ENCODE results near the gene KIAA1328. TPM values are rescaled to one million over a fixed set of nuclear protein-coding genes. Genes with fewer than 3 reads are reported as not detected.

The KIAA1328 gene
- total RNA-seq, 4 donors from 2014 or later = 2.3 to 18.7 (median 5.8) TPM

DNA sequence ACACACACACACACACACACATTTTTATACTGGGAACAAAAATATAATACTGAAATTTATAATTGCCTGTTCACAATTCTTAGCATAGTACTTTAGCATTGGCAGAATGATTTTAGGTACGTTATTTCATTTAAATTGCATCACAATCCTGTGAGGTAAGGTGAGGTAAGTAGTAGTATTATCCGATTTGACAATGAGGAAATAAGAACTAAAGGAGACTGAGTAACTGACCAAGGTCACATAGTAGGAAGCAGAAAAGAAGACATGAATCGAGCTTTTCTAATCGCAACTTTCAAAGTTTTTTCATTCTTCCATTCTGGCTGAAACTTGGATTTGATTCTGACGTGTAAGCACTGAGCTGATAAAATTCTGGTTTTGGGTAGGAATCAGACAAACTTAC lies 351.2 kb downstream of the KIAA1328 start:
- no peak for DNase-seq
- no peaks in the 10 kb centered on the region for H3K4me1 ChIP-seq
- H3K36me3 ChIP-seq = no peaks in the 10 kb centered on the region
- 90 to 92% methylated on average over 5 of the region's 5 CpGs for WGBS, 2 donors
- intact Hi-C loops (cut with DNase I) = no loop called here
- TF ChIP-seq, protein P1, sequence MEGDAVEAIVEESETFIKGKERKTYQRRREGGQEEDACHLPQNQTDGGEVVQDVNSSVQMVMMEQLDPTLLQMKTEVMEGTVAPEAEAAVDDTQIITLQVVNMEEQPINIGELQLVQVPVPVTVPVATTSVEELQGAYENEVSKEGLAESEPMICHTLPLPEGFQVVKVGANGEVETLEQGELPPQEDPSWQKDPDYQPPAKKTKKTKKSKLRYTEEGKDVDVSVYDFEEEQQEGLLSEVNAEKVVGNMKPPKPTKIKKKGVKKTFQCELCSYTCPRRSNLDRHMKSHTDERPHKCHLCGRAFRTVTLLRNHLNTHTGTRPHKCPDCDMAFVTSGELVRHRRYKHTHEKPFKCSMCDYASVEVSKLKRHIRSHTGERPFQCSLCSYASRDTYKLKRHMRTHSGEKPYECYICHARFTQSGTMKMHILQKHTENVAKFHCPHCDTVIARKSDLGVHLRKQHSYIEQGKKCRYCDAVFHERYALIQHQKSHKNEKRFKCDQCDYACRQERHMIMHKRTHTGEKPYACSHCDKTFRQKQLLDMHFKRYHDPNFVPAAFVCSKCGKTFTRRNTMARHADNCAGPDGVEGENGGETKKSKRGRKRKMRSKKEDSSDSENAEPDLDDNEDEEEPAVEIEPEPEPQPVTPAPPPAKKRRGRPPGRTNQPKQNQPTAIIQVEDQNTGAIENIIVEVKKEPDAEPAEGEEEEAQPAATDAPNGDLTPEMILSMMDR (IDR thresholded peaks at IDR 0.05) = no peak
- no peak for TF ChIP-seq POLR2A (IDR thresholded peaks at IDR 0.05)
- H3K4me3 ChIP-seq = no peak overlapping the region
- H3K27me3 ChIP-seq = no peaks in the 10 kb centered on the region
- no peak overlapping the region for H3K27ac ChIP-seq
- H3K9me3 ChIP-seq = no peaks in the 10 kb centered on the region

DNA sequence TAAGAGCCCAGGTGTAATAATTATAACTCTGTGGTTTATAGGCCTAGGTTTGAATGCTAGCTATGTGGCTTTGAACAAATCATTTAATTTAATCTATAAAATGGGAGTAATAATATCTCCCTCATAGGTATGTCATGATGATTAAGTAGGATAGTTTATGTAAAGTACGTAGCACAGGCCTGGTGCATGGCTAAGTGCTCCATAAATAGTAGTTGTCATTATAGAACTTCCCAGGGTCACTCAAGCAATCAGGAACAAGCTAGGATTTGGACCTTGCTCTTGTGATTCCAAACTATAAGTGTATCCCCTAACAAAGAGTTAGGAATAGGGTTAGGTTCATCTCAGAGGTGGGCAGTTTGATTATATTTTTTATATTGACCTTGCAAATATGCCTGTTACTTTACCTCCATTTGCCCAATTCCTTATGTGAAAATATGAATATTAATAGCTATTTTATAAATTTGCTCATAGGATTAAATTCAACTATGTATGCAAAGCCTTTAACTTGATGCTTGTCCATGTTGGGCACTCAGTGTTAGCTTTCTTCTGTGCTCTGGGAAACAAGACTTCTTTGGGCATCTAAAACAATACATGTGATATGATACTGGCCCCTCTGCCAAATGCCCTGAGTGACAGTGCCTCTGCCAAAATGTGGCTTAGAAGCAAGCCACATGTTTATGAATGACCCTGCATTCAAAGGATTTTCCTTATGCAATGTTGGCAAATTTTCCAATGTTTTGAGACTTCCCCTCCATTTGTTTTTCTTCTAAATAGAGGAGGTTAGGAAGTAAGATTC lies 353.6 kb downstream of the KIAA1328 start:
- Histone ChIP-seq H3K4me1 (no peaks in the 10 kb centered on the region), H3K4me3 (no peak overlapping the region), H3K36me3 (no peaks in the 10 kb centered on the region), H3K27ac (no peak overlapping the region), H3K9me3 (no peaks in the 10 kb centered on the region), H3K27me3 (no peaks in the 10 kb centered on the region)
- intact Hi-C loops (cut with DNase I) = no loop called here
- no peak for TF ChIP-seq POLR2A (IDR thresholded peaks at IDR 0.05)
- TF ChIP-seq, protein P1 (IDR thresholded peaks at IDR 0.05) = no peak
- no peak for DNase-seq
- WGBS, 2 donors = 69 to 85% methylated on average over 1 of the region's 1 CpG

DNA sequence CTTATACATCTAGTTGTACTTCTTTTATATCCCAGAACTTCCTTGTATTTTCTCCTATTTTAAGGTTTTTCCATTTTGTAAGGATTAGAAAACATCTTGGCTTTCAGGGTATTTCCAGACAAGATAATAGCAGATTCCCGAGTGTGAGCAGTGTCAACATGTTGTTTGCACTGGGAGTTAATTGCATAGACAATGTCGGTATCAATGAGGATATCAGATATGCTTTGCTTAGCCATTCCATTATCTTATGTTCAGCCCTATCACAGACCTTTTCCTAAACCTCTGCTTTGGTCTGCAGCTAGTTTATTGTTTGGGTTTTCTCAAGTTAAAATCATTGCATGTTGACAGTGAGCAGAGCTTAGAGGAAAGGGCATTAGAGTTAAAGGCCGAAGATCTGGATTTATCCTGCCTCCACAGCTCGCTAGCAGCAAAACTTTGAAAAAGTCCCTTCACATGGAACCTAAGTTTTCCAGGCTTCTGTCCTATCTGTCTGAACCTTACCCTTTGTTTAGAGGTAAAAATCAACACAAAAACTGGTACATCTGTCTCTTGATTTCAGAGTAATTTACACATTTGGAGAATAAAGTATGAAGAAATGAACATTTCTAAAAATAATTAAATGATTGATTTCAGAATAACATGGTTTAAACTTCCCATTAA lies 355.4 kb downstream of the KIAA1328 start:
- TF ChIP-seq, protein P1 (IDR thresholded peaks at IDR 0.05) = no peak
- no peak for TF ChIP-seq POLR2A (IDR thresholded peaks at IDR 0.05)
- H3K9me3 ChIP-seq = no peaks in the 10 kb centered on the region
- intact Hi-C loops (cut with DNase I) = no loop called here
- no peaks in the 10 kb centered on the region for H3K4me1 ChIP-seq
- H3K27me3 ChIP-seq = no peaks in the 10 kb centered on the region
- DNase-seq = no peak
- 83 to 95% methylated on average over 4 of the region's 4 CpGs for WGBS, 2 donors
- no peaks in the 10 kb centered on the region for H3K36me3 ChIP-seq
- H3K4me3 ChIP-seq = no peak overlapping the region
- H3K27ac ChIP-seq = no peak overlapping the region

DNA sequence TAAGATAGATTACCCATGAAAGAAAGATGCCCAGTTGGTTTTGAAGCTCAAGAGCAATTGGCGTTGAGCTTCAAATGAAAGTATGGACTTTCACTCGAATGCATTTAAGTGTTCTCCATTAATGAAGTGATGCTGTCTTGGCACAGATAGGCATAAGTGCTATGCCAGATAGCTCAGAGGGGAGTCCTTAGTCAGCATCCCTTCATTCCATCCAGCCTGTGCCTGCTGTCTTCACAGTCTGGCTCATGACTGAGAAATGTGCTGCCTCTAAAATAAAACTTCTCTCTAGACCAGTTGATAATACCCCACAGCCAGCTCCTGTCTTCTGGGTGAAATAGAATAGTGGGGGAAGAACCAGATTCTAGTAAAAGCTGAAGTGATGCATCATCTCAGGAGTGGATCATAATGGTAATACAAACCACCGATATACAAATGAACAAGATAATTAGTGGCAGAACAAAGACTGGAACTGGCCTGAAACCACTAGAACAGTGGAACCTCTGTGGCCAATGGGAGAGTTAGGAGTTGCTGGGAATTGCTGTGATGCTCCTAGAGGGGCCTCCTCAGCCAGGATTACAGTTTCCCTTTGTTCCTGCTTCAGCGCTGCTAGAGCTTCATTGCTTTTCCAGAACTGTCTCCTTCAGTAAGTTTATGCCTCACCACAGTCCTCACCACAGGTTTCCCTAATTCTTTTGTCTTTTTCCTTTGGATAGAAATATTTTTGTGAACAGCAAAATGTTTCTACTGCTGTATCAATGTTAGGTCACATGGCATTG lies 359.3 kb downstream of the KIAA1328 start:
- intact Hi-C loops (cut with DNase I) = no loop called here
- Histone ChIP-seq H3K4me1 (no peaks in the 10 kb centered on the region), H3K9me3 (no peaks in the 10 kb centered on the region), H3K36me3 (no peaks in the 10 kb centered on the region), H3K27ac (no peak overlapping the region), H3K27me3 (no peaks in the 10 kb centered on the region), H3K4me3 (no peak overlapping the region)
- no peak for DNase-seq
- WGBS, 2 donors = 89 to 91% methylated on average over 4 of the region's 4 CpGs
- TF ChIP-seq POLR2A (IDR thresholded peaks at IDR 0.05) = no peak
- TF ChIP-seq, protein P1 (IDR thresholded peaks at IDR 0.05) = no peak

DNA sequence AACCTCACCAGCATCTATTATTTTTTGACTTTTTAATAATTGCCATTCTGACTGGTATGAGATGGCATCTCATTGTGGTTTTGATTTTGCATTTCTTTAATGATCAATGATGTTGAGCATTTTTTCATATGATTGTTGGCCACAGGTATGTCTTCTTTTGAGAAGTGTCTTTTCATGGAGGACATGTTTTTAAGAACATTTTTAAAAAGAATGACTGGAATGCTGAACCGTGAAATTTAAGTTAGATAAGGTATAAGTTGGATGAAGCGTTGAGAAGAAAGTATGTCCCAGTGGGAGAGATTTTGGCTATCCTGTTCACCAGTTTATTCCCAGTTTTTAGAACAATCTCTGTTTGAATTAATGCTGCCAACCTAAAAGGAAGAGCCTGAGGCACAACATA lies 370.8 kb downstream of the KIAA1328 start:
- intact Hi-C loops (cut with DNase I) = no loop called here
- TF ChIP-seq POLR2A (IDR thresholded peaks at IDR 0.05) = no peak
- TF ChIP-seq, protein P1 (IDR thresholded peaks at IDR 0.05) = no peak
- no peaks in the 10 kb centered on the region for H3K27me3 ChIP-seq
- no peaks in the 10 kb centered on the region for H3K36me3 ChIP-seq
- H3K4me3 ChIP-seq = no peak overlapping the region
- no peak overlapping the region for H3K27ac ChIP-seq
- 92 to 96% methylated on average over 2 of the region's 2 CpGs for WGBS, 2 donors
- H3K4me1 ChIP-seq = no peaks in the 10 kb centered on the region
- H3K9me3 ChIP-seq = peaks cover 0 to 10% (median 8%) of the 10 kb centered on the region in 3 donors
- DNase-seq = no peak

Data from esophagus squamous epithelium (tissue), 5 donors.